Fibroblast of skin of back (primary cell): ENCODE data around the gene CDC42EP2.

Experiments
- DNase-seq: peaks from one replicate; pipeline ENCODE4 v3.0.0-alpha.2; 2013

CDC42EP2 gene

GRCh38 chr11:65298131-65298535 is 16.5 kb upstream of the CDC42EP2 start:
- DNase-seq = no peak

- DNase-seq = peak; percentile 56
Observed at GRCh38 chr11:65298655-65299179, 15.9 kb upstream of the CDC42EP2 start.

- no peak for DNase-seq
Observed at GRCh38 chr11:65300621-65301275, 13.9 kb upstream of the CDC42EP2 start.

- no peak for DNase-seq
Observed at GRCh38 chr11:65301491-65302329, 13.0 kb upstream of the CDC42EP2 start.

GRCh38 chr11:65303555-65303954 is 11.1 kb upstream of the CDC42EP2 start:
- no peak for DNase-seq

- no peak for DNase-seq
Observed at GRCh38 chr11:65304110-65304509, 10.6 kb upstream of the CDC42EP2 start.

GRCh38 chr11:65304613-65305012 is 10.1 kb upstream of the CDC42EP2 start:
- DNase-seq = no peak

- DNase-seq = no peak
Observed at GRCh38 chr11:65305501-65306268, 9.0 kb upstream of the CDC42EP2 start.

GRCh38 chr11:65307298-65308229 is 7.1 kb upstream of the CDC42EP2 start:
- DNase-seq = no peak

- no peak for DNase-seq
Observed at GRCh38 chr11:65308281-65308891, 6.3 kb upstream of the CDC42EP2 start.

GRCh38 chr11:65309006-65309405 is 5.7 kb upstream of the CDC42EP2 start:
- DNase-seq = no peak

- no peak for DNase-seq
Observed at GRCh38 chr11:65310215-65310614, 4.5 kb upstream of the CDC42EP2 start.

GRCh38 chr11:65310736-65311135 is 3.9 kb upstream of the CDC42EP2 start:
- DNase-seq = no peak

- no peak for DNase-seq
Observed at GRCh38 chr11:65311170-65311678, 3.4 kb upstream of the CDC42EP2 start.

- DNase-seq = peak; percentile 67
Observed at GRCh38 chr11:65315204-65315865, 669 bp downstream of the CDC42EP2 start.

- DNase-seq = no peak
Observed at GRCh38 chr11:65315866-65316226, 1.2 kb downstream of the CDC42EP2 start.

- DNase-seq = peak; percentile 89
Observed at GRCh38 chr11:65316227-65317024, 1.8 kb downstream of the CDC42EP2 start.

GRCh38 chr11:65317025-65317786 is 2.5 kb downstream of the CDC42EP2 start:
- DNase-seq = peak; percentile 63
